Small intestine (tissue), 7 donors: ENCODE data around the gene HCCS. TPM values are rescaled to one million over a fixed set of nuclear protein-coding genes. Genes with fewer than 3 reads are reported as not detected.
"Not testable (repeated sequence)": the region's sequence is repeated elsewhere in the genome, so short reads cannot be mapped to it uniquely, and the experiment has no call there.

ENCODE experiments used
- DNase-seq, 2 donors: peaks; one replicate each; pipeline versions ENCODE4 v3.0.0 to v3.0.0-alpha.2; 2013
- FAIRE-seq: peaks from 2 replicates; lab custom pipeline; 2012; peaks lifted over from hg19 to GRCh38; lab: Jason Lieb, UNC
- H3K27ac ChIP-seq, 3 donors: one replicate each; pipeline ENCODE4 v1.5.1; 2013; ENCODE audit warnings: low read length in 2 of 3, mild to moderate bottlenecking in 2 of 3, control low read depth in 1 of 3, inconsistent platforms in 1 of 3, low read depth in 1 of 3, moderate library complexity in 1 of 3
- H3K27me3 ChIP-seq, 3 donors: one replicate each; pipeline ENCODE4 v1.6.1; 2013; ENCODE audit warnings: low read length in 3 of 3, inconsistent platforms in 1 of 3; ENCODE audit not compliant: control insufficient read depth in 3 of 3, insufficient read depth in 3 of 3
- H3K36me3 ChIP-seq, 3 donors: one replicate each; pipeline ENCODE4 v1.6.1; 2013; ENCODE audit warnings: low read length in 3 of 3, inconsistent platforms in 1 of 3, low read depth in 1 of 3, mild to moderate bottlenecking in 1 of 3, moderate library complexity in 1 of 3; ENCODE audit not compliant: control insufficient read depth in 3 of 3, insufficient read depth in 2 of 3
- H3K4me1 ChIP-seq, 3 donors: one replicate each; pipeline ENCODE4 v1.6.1; 2013; ENCODE audit warnings: low read length in 2 of 3, inconsistent platforms in 1 of 3, low read depth in 1 of 3, mild to moderate bottlenecking in 1 of 3, moderate library complexity in 1 of 3; ENCODE audit not compliant: control insufficient read depth in 3 of 3, insufficient read depth in 2 of 3
- H3K4me3 ChIP-seq, 3 donors: one replicate each; pipeline ENCODE4 v1.5.1; 2013; ENCODE audit warnings: low read length in 3 of 3, control low read depth in 1 of 3, inconsistent platforms in 1 of 3, low read depth in 1 of 3, mild to moderate bottlenecking in 1 of 3, moderate library complexity in 1 of 3
- H3K9me3 ChIP-seq, 2 donors: one replicate each; pipeline ENCODE4 v1.6.1; 2013; ENCODE audit warnings: low read depth in 1 of 2, low read length in 1 of 2; ENCODE audit not compliant: control insufficient read depth in 2 of 2, insufficient read depth in 1 of 2
- WGBS, 3 donors: extraction: QIAGEN DNeasy Blood & Tissue Kit; methylation state at CpG; one replicate each; pipeline ENCODE4 v1.1.7; 2013; 5-methylcytosine and 5-hydroxymethylcytosine counted together
- polyA plus RNA-seq, 4 donors: library from polyadenylated mRNA; stranded (reverse) in 3 of 4; unstranded in 1 of 4; fragments of 200-250 nt in 3 of 4; fragments of 120-200 nt in 1 of 4; gene quantifications; one replicate each; pipeline versions ENCODE4 v1.2.1 to v1.2.3, GENCODE V29; 2013
- donor health status: healthy with polysubstance abuse.
- donor health status: control.
- donor health status: control.
- donor health status: Bipolar disorder and iron deficiency.
- donor health status: healthy.

The HCCS gene
- polyA plus RNA-seq, 4 donors: 26.2 to 40.3 (median 30.0) TPM

DNA sequence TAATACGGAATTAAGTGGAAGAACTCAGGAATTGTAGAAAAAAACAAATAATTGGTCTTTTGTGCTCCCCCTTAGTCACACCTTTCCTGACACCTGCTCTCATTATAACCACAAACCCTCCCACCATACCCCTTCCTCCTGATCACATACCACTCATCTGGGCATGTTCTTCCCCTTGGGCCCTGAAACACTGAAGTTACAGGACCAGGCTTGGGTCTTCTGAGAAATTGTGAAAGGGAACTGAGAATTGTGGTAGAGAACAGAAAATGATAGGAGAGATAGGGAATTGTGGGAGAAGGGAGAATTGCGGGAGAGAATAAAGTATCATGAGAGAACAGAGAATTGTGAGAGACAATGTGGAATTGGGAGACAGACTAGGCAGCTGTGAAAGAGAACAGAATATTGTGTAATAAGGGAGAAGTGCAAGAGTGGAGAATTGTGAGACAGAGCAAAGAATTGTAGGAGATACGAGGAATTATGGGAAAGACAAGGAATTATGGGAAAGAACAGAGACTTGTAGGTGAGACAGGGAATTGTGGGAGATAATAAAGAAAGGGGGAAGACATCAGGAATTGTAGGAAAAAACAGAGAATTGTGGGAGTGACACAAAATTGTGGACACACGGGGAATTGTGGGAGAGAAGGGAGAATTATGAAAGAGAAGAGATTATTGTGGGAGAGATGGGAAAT lies 2.7 kb upstream of the HCCS start:
- no peaks in the 10 kb centered on the region for H3K9me3 ChIP-seq
- FAIRE-seq: no peak
- 79 to 93% (median 93%) methylated on average over 4 of the region's 4 CpGs for WGBS, 3 donors

DNA sequence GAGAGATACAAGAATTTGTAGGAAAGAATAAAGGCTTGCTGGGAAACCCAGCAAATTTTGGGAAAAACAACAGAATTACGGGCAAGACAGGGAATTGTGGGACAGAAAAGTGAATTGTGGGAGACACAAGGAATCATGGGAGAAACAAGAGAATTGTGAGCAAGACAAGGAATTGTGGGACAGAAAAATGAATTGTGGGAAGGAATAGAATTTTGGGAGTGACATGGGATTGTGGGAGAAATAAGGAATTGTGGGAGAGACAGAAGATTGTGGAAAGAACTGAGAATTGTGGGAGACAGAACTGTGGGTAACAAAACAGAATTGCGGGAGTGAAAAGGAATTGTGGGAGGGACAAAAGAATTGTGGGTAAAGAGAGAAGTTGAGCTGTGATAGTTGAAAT lies 1.2 kb upstream of the HCCS start:
- Histone ChIP-seq H3K4me1 (peaks cover 0 to 10% (median 0%) of the 10 kb centered on the region in 3 donors), H3K9me3 (no peaks in the 10 kb centered on the region), H3K36me3 (peaks cover 0 to 8% (median 0%) of the 10 kb centered on the region in 3 donors), H3K27ac (no peak overlapping the region), H3K4me3 (no peak overlapping the region), H3K27me3 (no peaks in the 10 kb centered on the region)
- DNase-seq: no peak
- no peak for FAIRE-seq
- WGBS, 3 donors: 93 to 95% (median 94%) methylated on average over 2 of the region's 2 CpGs

More for the DNA sequence above, 2.7 kb upstream of the HCCS start:
- Histone ChIP-seq H3K27me3 (no peaks in the 10 kb centered on the region), H3K4me3 (no peak overlapping the region), H3K36me3 (no peaks in the 10 kb centered on the region), H3K4me1 (peaks cover 0 to 10% (median 0%) of the 10 kb centered on the region in 3 donors), H3K27ac (no peak overlapping the region)
- DNase-seq: no peak

DNA sequence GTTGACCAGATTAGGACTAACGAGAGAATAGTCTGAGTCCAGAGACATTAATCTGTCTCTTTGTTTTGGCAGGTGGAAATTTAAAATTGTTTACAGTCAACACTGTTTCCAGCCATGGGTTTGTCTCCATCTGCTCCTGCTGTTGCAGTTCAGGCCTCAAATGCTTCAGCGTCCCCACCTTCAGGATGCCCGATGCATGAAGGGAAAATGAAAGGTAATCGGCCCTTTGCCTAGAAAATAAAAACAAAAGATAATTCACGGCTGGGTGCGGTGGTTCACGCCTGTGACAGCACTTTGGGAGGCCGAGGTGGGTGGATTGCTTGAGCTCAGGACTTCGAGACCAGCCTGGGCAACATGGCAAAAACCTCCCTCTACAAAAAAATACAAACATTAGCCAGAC lies 815 bp downstream of the HCCS start:
- no peak for FAIRE-seq
- peak overlapping the region; percentile 53 to 96 (median 88) for H3K27ac ChIP-seq
- H3K4me3 ChIP-seq: peak overlapping the region; percentile 60 to 90 (median 70)
- no peaks in the 10 kb centered on the region for H3K27me3 ChIP-seq
- DNase-seq: peak; percentile 31 to 40
- WGBS, 3 donors: 14 to 45% (median 26%) methylated on average over 6 to 9 of the region's 9 CpGs
- peaks cover 0 to 10% (median 0%) of the 10 kb centered on the region in 3 donors for H3K4me1 ChIP-seq
- no peaks in the 10 kb centered on the region for H3K9me3 ChIP-seq
- H3K36me3 ChIP-seq: peaks cover 0 to 14% (median 0%) of the 10 kb centered on the region in 3 donors

DNA sequence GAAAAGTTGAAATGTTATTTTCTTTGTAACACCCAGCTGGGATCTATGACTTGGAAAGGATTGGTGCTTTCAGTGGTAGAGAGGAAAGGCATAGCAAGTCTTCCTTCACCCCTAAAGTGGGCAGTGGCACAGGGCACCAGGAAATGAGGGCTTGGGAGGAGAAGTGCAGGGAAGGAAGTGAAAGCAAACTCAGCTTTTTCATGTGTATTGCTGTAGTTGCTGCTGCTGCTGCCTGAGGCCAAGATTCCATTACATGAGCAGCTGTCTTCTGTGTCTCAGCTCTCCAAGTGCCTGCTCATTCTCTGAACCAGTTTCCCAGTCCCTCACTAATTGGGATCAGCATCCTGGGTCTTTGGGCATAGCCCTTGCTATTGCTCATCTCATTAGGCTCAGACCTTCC lies 2.6 kb downstream of the HCCS start:
- no peak overlapping the region for H3K4me3 ChIP-seq
- peak overlapping the region; percentile 39 to 86 (median 60) for H3K27ac ChIP-seq
- peaks cover 0 to 20% (median 2%) of the 10 kb centered on the region in 3 donors for H3K36me3 ChIP-seq
- H3K9me3 ChIP-seq: no peaks in the 10 kb centered on the region
- DNase-seq (peak; percentile 22 to 25), FAIRE-seq (no peak)
- no peaks in the 10 kb centered on the region for H3K27me3 ChIP-seq
- H3K4me1 ChIP-seq: peaks cover 0 to 10% (median 0%) of the 10 kb centered on the region in 3 donors

DNA sequence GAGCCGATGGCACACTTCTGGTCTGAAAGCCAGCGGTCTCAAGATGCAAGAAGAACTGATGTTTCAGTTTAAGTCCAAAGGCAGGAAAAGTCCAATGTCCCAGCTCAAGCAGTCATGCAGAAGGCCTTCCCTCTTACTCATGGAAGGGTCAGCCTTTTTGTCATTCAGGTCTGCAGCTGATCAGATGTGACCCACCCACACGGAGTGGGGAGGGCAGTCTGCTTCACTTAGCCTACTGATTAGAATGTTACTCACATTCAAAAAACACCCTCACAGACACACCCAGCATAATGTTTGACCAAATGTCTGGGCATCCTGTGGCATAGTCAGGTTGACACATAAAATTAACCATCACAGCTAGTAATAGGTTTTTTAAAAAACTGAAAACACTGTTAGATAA lies 6.6 kb downstream of the HCCS start:
- DNase-seq (no peak), FAIRE-seq (no peak)
- H3K4me1 ChIP-seq: peaks cover 0 to 5% (median 0%) of the 10 kb centered on the region in 3 donors
- 73 to 89% (median 74%) methylated on average over 3 of the region's 3 CpGs for WGBS, 3 donors
- H3K4me3 ChIP-seq: no peak overlapping the region
- H3K9me3 ChIP-seq: no peaks in the 10 kb centered on the region
- H3K27ac ChIP-seq: no peak overlapping the region
- H3K27me3 ChIP-seq: no peaks in the 10 kb centered on the region
- H3K36me3 ChIP-seq: peaks cover 2 to 35% (median 5%) of the 10 kb centered on the region in 3 donors

DNA sequence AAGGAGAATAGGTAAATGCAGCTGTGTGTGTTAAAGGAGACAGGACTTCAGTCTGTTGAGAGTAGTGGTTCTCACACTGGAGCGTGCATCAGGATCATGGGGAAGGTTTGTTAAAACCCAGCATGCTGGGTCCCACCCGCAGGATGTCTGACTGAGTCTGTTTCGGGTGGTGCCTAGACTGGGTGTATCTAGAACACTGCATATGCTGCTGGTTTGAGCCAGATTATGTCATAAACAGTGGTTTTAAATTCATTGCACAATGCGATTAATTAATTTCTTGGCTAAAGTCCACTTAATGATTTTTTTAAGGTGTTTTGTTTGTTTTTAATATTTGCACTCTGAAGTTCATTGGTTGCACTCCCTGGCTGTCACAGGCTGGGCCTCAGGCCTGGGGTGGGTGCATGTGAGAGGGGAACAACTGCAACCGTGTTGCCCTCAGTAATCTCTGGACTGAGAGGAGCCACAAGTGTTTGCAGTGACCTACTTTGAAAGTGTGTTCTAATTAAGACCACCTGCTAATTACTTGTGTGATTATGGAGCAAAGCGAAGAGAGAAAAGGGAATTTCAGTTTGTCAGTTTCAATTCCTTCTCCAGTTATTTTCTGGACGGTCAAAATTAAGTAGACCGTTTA lies 8.3 kb downstream of the HCCS start:
- Histone ChIP-seq H3K4me3 (no peak overlapping the region), H3K36me3 (peaks cover 2 to 29% (median 5%) of the 10 kb centered on the region in 3 donors), H3K4me1 (no peaks in the 10 kb centered on the region), H3K9me3 (no peaks in the 10 kb centered on the region), H3K27ac (no peak overlapping the region), H3K27me3 (no peaks in the 10 kb centered on the region)
- no peak for FAIRE-seq
- 52 to 71% (median 55%) methylated on average over 8 of the region's 8 CpGs for WGBS, 3 donors
- DNase-seq: no peak

DNA sequence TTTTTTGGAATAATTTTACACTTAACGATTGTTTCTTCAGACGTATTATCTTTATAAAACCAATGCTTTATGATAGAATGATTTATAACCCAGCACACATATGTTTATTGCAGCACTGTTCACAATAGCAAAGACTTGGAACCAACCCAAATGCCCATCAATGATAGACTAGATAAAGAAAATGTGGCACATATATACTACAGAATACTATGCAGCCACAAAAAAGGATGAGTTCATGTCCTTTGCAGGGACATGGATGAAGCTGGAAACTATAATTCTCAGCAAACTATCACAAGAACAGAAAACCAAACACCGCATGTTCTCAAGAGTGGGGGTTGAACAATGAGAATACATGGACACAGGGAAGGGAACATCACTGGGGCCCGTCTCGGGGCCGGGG lies 12.0 kb downstream of the HCCS start:
- not testable (repeated sequence) for H3K27ac ChIP-seq, H3K4me1 ChIP-seq, DNase-seq, H3K4me3 ChIP-seq, H3K27me3 ChIP-seq, H3K9me3 ChIP-seq, FAIRE-seq
- 69 to 77% (median 75%) methylated on average over 5 to 6 of the region's 6 CpGs for WGBS, 3 donors
- H3K36me3 ChIP-seq: peaks cover 0 to 17% (median 5%) of the 10 kb centered on the region in 3 donors

DNA sequence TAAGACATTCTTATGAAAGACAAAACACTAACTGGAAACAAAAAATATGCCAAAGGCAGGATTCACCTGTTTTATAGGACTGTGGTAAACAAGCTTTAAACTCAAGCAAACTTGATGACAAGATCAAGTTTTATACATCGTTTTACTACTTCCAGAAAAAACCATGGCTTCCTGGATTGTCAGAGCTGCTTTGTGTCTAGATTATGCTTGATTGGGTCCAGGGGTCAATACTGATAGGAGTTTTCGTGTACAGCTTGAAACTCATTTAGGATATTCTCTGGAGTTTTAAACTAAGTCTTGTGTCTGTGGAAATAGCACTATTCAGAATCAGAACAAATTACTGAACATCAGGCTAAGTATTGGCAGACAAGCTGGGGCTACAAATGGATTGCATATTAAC lies 13.0 kb downstream of the HCCS start:
- FAIRE-seq (no peak), DNase-seq (peak; percentile 48 to 52)
- peak overlapping the region in 1 of 3 donors; percentile 62 for H3K27ac ChIP-seq
- H3K27me3 ChIP-seq: no peaks in the 10 kb centered on the region
- H3K9me3 ChIP-seq: no peaks in the 10 kb centered on the region
- WGBS, 3 donors: 19 to 46% (median 36%) methylated on average over 2 of the region's 2 CpGs
- no peak overlapping the region for H3K4me3 ChIP-seq
- no peaks in the 10 kb centered on the region for H3K4me1 ChIP-seq
- H3K36me3 ChIP-seq: peaks cover 0 to 11% (median 5%) of the 10 kb centered on the region in 3 donors
